C4-2B (cell line): ENCODE measurements around the gene RPAIN.

Source experiments
- ZFX ChIP-seq: fragments of 450-650 bp; IDR thresholded peaks from 2 replicates; pipeline ENCODE4 v1.6.1; 2017
- TF ChIP-seq, protein P1 (sequence below): fragments of 450-650 bp; conservative IDR thresholded peaks from 2 replicates; pipeline ENCODE4 v1.5.1; 2017; ENCODE audit warnings: mild to moderate bottlenecking

GRCh38 chr17:5430413-5430999, 10.5 kb downstream of the RPAIN start:
- TF ChIP-seq, protein P1, sequence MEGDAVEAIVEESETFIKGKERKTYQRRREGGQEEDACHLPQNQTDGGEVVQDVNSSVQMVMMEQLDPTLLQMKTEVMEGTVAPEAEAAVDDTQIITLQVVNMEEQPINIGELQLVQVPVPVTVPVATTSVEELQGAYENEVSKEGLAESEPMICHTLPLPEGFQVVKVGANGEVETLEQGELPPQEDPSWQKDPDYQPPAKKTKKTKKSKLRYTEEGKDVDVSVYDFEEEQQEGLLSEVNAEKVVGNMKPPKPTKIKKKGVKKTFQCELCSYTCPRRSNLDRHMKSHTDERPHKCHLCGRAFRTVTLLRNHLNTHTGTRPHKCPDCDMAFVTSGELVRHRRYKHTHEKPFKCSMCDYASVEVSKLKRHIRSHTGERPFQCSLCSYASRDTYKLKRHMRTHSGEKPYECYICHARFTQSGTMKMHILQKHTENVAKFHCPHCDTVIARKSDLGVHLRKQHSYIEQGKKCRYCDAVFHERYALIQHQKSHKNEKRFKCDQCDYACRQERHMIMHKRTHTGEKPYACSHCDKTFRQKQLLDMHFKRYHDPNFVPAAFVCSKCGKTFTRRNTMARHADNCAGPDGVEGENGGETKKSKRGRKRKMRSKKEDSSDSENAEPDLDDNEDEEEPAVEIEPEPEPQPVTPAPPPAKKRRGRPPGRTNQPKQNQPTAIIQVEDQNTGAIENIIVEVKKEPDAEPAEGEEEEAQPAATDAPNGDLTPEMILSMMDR: no peak
- no peak for TF ChIP-seq ZFX
